Measurements from ENCODE around the gene HSPB7. TPM values are rescaled to one million over a fixed set of nuclear protein-coding genes. Genes with fewer than 3 reads are reported as not detected.

The HSPB7 gene
- total RNA-seq, 2 experiments from 2014 or later, result not detected

DNA sequence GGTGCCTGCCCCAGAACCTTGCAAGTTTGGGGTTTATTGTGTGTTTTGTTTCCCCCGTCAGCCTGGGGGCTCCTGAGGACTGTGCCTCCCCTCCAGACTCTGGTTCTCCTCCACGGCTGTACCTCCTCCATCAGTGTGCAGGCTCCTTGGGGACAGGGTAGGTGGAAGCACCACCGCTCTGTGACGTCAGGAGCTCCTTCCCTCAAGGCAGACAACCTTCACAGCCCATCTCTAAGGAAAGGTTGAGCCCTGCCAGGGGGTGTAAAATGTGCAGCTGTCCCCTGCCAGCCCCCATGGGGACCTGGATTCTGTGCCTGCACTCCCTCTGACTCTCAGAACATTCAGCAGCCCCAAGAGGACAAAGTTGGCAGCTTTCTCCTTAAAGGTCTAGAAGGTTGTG is 465 bp upstream of the HSPB7 start:
- no peak for DNase-seq
- Mint-ChIP-seq H3K27me3 (ENCODE audit: low read depth) (no peaks in the 10 kb centered on the region), H3K9me3 (no peaks in the 10 kb centered on the region), H3K4me3 (no peak overlapping the region), H3K27ac (no peak overlapping the region), H3K4me1 (ENCODE audit: low read depth) (peaks cover 3% of the 10 kb centered on the region), H3K36me3 (ENCODE audit: low read depth) (no peaks in the 10 kb centered on the region)
- intact Hi-C loops (cut with micrococcal nuclease), result no loop called here
- CTCF ChIA-PET, result interaction anchor here (1.6 kb wide), 1 partner anchor 8 kb away, joined by 7 read pairs; no protein-coding TSS in a partner anchor

DNA sequence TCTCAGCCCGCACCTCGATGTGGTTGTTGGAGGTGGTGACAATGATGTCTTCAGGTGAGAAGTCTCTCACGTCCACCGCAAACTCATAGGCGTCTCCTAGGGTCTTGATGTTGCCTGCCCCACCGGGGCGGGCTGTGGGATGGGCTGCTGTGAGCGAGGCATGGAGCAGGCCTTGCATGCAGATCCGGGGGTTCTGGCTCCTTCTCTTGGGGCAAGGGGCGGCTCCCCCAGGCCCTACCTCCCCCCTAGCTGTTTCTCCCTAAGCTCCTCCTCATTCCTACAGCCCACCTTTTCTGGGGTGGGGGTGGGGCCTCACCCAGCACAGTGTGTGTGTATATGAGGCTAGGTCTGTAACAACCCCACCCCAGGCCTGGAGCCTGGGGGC is 775 bp downstream of the HSPB7 start:
- no peak for DNase-seq
- intact Hi-C loops (cut with micrococcal nuclease), result no loop called here
- Mint-ChIP-seq H3K4me3 (no peak overlapping the region), H3K27me3 (ENCODE audit: low read depth) (no peaks in the 10 kb centered on the region), H3K36me3 (ENCODE audit: low read depth) (no peaks in the 10 kb centered on the region), H3K4me1 (ENCODE audit: low read depth) (peaks cover 7% of the 10 kb centered on the region), H3K9me3 (no peaks in the 10 kb centered on the region), H3K27ac (no peak overlapping the region)
- CTCF ChIA-PET, result no interaction called here

DNA sequence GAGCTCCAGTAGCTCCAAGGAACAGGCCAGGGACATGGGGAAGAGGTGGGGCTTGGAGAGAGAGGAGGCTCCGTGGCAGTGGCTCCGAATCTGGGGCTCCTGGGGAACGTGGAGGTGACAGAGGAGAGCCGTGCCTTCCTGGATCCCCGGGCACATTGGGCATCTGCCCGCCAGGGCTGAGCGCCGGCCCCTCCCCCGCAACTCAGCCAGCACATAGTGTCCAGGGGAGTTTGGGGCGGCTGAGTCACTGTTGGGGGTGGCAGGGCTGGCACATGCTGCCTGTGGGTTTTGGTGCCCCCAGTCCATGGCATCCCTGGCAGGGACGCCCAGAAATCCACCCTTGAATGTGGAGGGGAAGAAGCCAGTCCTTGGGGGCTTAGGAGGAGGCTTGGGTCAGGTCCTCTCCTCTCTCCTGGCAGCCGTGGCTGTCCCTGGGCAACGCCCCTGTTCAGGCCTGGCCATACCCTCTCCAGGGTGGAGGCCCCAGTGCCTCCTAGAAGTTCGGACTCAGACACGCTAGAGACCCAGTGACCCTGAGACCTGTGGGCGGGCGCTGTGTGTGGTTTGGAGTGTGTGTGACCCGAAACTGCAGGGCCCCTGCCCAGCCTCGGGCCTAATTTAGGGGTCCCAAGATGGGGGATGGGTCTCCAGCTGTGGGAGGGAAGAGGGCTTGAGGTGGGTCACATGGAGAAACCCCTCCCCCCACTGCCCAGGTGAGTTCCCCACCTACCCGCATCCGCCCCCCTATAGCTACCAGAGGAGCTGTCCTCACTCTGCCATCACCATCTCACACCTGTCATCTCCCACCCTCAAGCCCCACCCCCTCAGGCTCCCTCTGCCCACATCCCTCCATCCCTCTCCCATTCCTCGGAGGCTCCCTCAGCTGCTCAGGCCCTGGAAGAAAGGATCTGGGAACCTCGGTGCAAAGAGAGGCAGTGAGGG is 1.6 kb downstream of the HSPB7 start:
- no peak for DNase-seq
- Mint-ChIP-seq H3K27me3 (ENCODE audit: low read depth) (peaks cover 2% of the 10 kb centered on the region), H3K4me3 (no peak overlapping the region), H3K27ac (no peak overlapping the region), H3K9me3 (no peaks in the 10 kb centered on the region), H3K4me1 (ENCODE audit: low read depth) (peaks cover 7% of the 10 kb centered on the region), H3K36me3 (ENCODE audit: low read depth) (no peaks in the 10 kb centered on the region)
- CTCF ChIA-PET, result no interaction called here
- intact Hi-C loops (cut with micrococcal nuclease), result no loop called here

DNA sequence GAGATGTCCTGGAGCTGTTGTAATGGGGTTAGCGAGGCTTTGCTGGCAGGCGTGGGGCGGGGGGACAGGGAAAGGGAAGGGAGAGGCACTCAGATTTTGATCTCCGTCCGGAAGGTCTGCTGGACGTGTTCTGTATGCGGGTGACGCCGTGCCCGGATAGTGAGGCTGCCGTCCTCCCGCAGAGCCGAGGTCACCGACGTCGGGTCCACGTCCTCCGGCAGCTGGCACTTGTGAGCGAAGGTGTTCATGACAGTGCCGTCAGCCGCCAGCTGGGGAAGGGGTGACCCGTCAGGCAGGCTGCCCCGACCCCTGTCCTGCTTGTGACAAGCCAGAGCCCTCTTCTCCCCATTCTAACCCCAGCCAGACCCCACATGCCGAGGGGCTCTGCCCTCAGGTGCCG is 2.4 kb downstream of the HSPB7 start:
- no peak for DNase-seq
- intact Hi-C loops (cut with micrococcal nuclease), result no loop called here
- H3K27me3 Mint-ChIP-seq (ENCODE audit: low read depth), result peaks cover 2% of the 10 kb centered on the region
- no peaks in the 10 kb centered on the region for H3K36me3 Mint-ChIP-seq (ENCODE audit: low read depth)
- no peak overlapping the region for H3K4me3 Mint-ChIP-seq
- CTCF ChIA-PET, result no interaction called here
- H3K27ac Mint-ChIP-seq, result no peak overlapping the region
- no peaks in the 10 kb centered on the region for H3K9me3 Mint-ChIP-seq
- peaks cover 7% of the 10 kb centered on the region for H3K4me1 Mint-ChIP-seq (ENCODE audit: low read depth)

DNA sequence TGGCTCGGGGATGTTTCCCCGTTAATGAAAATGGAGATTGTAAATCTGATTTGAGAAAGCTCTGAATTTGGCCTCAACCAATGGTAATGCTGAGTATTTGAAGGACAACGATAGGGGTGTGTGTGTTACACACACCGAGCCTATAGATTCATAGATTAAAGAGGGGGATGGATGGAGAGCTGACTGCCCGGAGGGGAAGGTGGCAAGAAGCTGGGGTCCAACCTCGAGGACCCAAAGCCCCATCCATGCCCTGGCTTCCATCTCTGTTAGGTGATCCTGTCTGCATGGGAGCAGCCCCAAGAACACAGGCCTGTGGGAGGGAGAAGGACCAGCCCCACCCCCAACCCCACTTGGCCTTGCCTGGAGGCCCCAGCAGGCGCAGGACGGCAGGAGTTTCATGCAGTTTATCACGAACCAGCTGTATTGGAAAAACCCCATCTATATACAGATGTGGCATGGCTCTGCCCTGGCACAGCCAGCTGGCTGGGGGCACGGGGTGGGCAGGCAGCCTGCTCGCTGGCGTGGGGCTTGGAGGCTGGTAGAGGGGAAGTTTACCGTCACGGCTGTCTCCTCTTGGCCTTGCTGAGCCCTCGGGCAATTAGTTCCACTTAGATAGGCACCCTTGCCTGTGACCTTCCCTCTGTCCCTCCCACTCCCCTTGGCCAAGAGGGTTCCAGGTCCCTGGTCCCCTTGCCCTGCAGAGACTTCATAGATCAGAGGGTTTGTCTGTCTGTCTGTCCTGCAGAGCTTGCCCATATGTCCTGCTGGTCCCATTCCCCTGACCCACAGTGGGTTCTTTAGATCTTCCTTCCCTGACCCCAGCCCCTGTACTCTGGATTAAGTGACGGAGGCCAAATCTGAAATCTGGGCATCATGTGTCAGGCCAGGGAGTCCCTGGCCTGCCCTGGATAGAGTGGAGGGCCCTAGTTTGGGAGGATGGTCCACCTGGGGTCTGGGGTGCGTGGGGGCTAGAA is 3.0 kb downstream of the HSPB7 start:
- DNase-seq, result no peak
- Mint-ChIP-seq H3K4me3 (no peak overlapping the region), H3K36me3 (ENCODE audit: low read depth) (no peaks in the 10 kb centered on the region), H3K27me3 (ENCODE audit: low read depth) (peaks cover 2% of the 10 kb centered on the region), H3K27ac (no peak overlapping the region), H3K4me1 (ENCODE audit: low read depth) (peaks cover 7% of the 10 kb centered on the region), H3K9me3 (no peaks in the 10 kb centered on the region)
- intact Hi-C loops (cut with micrococcal nuclease), result no loop called here
- CTCF ChIA-PET, result no interaction called here

DNA sequence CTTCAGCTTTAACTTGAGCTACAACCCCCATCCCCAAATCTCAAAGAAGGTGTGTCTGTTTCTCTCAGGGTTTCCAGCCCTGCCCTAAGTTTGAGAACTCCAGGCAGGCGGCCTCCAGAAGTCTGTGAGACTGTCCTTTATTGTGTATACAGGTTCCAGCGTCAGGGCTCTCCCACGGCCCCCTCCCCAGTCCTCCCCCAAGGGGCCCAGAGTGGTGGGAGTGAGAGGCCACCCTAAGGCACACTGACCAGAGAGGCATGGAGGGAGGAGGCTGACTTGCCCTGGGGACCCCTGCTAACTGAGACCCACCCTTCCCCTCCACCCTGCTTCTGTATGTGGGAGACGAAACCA is 4.0 kb downstream of the HSPB7 start:
- no peak overlapping the region for H3K27ac Mint-ChIP-seq
- peaks cover 2% of the 10 kb centered on the region for H3K27me3 Mint-ChIP-seq (ENCODE audit: low read depth)
- CTCF ChIA-PET, result no interaction called here
- intact Hi-C loops (cut with micrococcal nuclease), result no loop called here
- no peak overlapping the region for H3K4me3 Mint-ChIP-seq
- DNase-seq, result no peak
- H3K4me1 Mint-ChIP-seq (ENCODE audit: low read depth), result peaks cover 7% of the 10 kb centered on the region
- no peaks in the 10 kb centered on the region for H3K9me3 Mint-ChIP-seq
- no peaks in the 10 kb centered on the region for H3K36me3 Mint-ChIP-seq (ENCODE audit: low read depth)

DNA sequence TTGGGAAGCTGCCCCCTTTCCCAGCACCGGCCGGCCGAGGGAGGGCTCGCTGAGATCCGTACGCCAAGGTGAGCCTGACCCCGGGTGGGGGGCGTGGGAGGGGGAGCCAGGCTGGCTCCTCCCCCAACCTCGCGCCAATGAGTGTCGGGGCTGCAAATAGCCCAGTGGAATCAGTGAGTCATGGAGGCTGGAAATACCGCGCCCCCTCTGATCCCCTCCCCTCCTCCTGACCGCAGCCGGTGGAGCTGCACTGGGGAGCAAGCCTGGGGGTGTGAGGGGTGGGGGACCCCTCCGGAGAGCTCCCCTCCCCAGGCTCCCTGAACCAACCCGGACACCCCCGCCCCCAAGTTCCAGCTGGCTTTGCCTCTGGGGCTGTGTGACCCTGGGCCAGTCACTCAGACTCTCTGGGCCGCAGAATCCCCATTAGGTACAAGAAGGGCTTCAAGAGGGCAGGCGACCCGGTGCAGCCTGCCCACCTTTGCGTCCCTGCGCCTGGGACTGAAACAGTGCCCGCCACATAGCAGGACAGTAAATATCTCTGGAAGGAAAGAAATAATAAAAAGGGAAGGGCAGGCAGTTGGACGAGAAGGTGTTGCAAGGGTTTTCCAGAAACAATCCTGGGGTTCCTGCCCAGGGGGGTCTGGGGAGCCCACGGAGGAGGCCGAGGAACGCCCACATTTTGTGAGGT is 4.5 kb downstream of the HSPB7 start:
- CTCF ChIA-PET, result no interaction called here
- H3K4me3 Mint-ChIP-seq, result peak overlapping the region; percentile 32
- DNase-seq, result peak; percentile 64
- H3K36me3 Mint-ChIP-seq (ENCODE audit: low read depth), result no peaks in the 10 kb centered on the region
- intact Hi-C loops (cut with micrococcal nuclease), result no loop called here
- H3K4me1 Mint-ChIP-seq (ENCODE audit: low read depth), result peaks cover 7% of the 10 kb centered on the region
- no peak overlapping the region for H3K27ac Mint-ChIP-seq
- H3K27me3 Mint-ChIP-seq (ENCODE audit: low read depth), result peaks cover 2% of the 10 kb centered on the region
- no peaks in the 10 kb centered on the region for H3K9me3 Mint-ChIP-seq

DNA sequence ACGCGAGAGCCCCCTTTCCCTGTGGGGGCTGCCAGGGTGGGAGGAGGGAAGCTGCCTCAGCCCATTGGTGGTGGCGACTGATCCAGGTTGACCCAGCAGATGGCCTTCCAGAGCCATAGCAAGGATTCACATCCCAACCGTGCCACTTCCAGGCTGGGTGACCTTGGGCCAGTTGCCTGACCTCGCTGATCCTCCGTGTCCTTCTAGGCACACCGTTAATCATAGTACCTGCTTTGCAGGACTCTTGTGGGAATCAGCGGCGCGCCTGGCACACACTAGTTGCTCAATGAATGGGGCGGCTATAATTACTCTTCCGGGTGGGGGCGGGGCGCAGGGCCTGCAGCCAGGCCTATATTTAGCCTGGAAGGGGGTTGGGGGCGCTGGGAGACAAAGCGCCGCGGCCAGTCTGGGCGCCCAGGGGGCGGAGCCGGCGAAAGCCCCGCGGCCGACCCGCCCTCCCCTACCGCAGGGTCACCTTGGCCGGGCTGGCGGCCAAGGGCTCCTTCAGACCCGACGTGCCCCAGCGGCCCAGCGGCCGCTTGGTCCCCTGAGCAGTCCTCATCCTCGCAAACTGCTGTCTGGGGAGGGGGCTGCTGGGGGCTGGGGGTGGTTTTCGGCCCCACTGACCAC is 5.1 kb downstream of the HSPB7 start:
- H3K4me3 Mint-ChIP-seq, result peak overlapping the region; percentile 32
- peaks cover 7% of the 10 kb centered on the region for H3K4me1 Mint-ChIP-seq (ENCODE audit: low read depth)
- peaks cover 2% of the 10 kb centered on the region for H3K27me3 Mint-ChIP-seq (ENCODE audit: low read depth)
- no peaks in the 10 kb centered on the region for H3K9me3 Mint-ChIP-seq
- CTCF ChIA-PET, result interaction anchor here (1.2 kb wide), 1 partner anchor 221 kb away, joined by 3 read pairs; no protein-coding TSS in a partner anchor
- H3K27ac Mint-ChIP-seq, result no peak overlapping the region
- intact Hi-C loops (cut with micrococcal nuclease), result no loop called here
- peak; percentile 62 for DNase-seq
- H3K36me3 Mint-ChIP-seq (ENCODE audit: low read depth), result no peaks in the 10 kb centered on the region

DNA sequence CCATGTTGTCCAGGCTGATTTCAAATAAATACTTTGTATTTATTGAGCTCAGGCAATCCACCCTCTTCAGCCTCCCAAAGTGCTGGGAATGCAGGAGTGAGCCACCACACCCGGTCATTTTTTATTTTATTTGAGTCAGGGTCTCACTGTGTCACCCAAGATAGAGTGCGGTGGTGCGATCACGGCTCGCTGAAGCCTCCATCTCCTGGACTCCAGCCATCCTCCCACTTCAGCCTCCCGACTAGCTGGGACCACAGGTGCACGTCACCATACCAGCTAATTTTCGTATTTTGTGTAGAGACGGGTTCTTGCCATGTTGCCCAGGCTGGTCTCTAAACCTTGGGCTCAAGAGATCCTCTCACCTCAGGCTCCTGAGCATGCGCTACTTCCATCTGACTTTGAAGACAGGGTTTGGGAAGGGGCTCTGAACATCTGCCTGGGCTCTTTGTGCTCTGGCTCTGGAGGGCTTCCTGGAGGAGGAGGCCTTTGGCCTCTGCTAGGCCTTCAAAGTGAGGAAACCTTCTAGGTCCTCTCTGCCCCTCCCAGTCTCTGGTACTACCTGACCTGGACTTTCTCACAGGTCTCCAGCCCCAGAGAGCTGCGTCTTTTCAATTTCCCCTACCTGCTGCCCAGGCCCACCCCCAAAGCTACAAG is 5.8 kb downstream of the HSPB7 start:
- H3K4me3 Mint-ChIP-seq, result no peak overlapping the region
- no peaks in the 10 kb centered on the region for H3K36me3 Mint-ChIP-seq (ENCODE audit: low read depth)
- no peaks in the 10 kb centered on the region for H3K9me3 Mint-ChIP-seq
- DNase-seq, result no peak
- intact Hi-C loops (cut with micrococcal nuclease), result no loop called here
- CTCF ChIA-PET, result interaction anchor here (1.2 to 2.8 kb wide), 4 partner anchors 44 to 220 kb away, joined by 3 to 17 read pairs (median 6); no protein-coding TSS in a partner anchor
- peaks cover 2% of the 10 kb centered on the region for H3K27me3 Mint-ChIP-seq (ENCODE audit: low read depth)
- no peak overlapping the region for H3K27ac Mint-ChIP-seq
- peaks cover 8% of the 10 kb centered on the region for H3K4me1 Mint-ChIP-seq (ENCODE audit: low read depth)

DNA sequence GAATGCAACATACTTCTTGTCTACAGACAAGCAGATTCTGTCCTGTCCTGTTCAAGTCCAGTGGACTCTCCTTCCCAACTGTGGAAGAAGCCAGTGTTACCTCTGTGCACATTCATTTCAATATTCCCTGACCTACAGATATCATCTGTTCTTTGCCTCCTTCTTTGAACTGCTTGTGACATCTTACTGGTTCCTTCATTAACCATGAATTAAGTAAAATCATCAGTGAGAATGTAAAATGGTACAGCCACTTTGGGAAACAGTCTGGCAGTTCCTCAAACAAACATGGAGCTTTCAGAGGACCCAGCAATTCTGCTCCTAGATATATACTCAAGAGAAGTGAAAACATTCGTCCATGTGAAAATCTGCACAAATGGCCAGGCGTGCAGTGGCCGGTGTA is 7.0 kb downstream of the HSPB7 start:
- peaks cover 2% of the 10 kb centered on the region for H3K27me3 Mint-ChIP-seq (ENCODE audit: low read depth)
- H3K36me3 Mint-ChIP-seq (ENCODE audit: low read depth), result no peaks in the 10 kb centered on the region
- H3K4me1 Mint-ChIP-seq (ENCODE audit: low read depth), result peaks cover 14% of the 10 kb centered on the region
- no peak for DNase-seq
- CTCF ChIA-PET, result interaction anchor here (0.6 to 2.8 kb wide), 11 partner anchors 8 to 224 kb away, joined by 3 to 17 read pairs (median 6); no protein-coding TSS in a partner anchor
- H3K27ac Mint-ChIP-seq, result no peak overlapping the region
- intact Hi-C loops (cut with micrococcal nuclease), result no loop called here
- no peaks in the 10 kb centered on the region for H3K9me3 Mint-ChIP-seq
- no peak overlapping the region for H3K4me3 Mint-ChIP-seq

DNA sequence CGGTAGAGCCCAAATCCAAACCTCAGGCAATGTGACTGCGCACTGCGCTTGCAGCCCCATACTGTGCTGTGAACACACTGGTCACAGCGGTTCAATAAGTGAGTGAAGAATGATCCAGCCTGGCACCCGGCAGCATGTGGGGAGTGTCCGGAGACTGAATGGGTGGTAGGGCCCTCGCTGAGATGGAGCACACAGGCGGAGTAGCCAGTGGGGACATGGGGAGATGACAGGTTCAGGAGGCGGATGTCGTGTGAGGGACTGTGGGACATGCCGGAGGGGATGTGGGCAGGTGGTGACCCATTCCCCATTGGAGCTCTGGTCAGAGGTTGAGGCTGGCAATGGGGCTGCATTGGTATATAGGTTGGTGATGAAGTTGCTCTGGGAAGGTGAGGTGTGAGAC is 8.2 kb downstream of the HSPB7 start:
- Mint-ChIP-seq H3K9me3 (no peaks in the 10 kb centered on the region), H3K36me3 (ENCODE audit: low read depth) (no peaks in the 10 kb centered on the region), H3K27ac (no peak overlapping the region), H3K27me3 (ENCODE audit: low read depth) (peaks cover 2% of the 10 kb centered on the region), H3K4me3 (no peak overlapping the region), H3K4me1 (ENCODE audit: low read depth) (peaks cover 14% of the 10 kb centered on the region)
- intact Hi-C loops (cut with micrococcal nuclease), result loop anchor here (1.0 to 2.0 kb wide), 5 partner anchors 24 to 235 kb away; no protein-coding TSS in a partner anchor
- CTCF ChIA-PET, result interaction anchor here (0.6 to 2.8 kb wide), 15 partner anchors 9 to 222 kb away, joined by 3 to 17 read pairs (median 4); no protein-coding TSS in a partner anchor
- DNase-seq, result no peak

All from activated naive CD4-positive, alpha-beta T cell treated with anti-CD3 and anti-CD28 coated beads for 36 hours (primary cell).